Activated CD4-positive, alpha-beta T cell treated with anti-CD3 and anti-CD28 coated beads for 24 hours (primary cell): ENCODE measurements around the gene SHC1.

Experiments used
- DNase-seq, 2 donors: peaks; one replicate each; pipeline ENCODE4 v3.0.0-alpha.2; 2020; ENCODE audit warnings: low read depth in 2 of 2

SHC1 gene, protein sequence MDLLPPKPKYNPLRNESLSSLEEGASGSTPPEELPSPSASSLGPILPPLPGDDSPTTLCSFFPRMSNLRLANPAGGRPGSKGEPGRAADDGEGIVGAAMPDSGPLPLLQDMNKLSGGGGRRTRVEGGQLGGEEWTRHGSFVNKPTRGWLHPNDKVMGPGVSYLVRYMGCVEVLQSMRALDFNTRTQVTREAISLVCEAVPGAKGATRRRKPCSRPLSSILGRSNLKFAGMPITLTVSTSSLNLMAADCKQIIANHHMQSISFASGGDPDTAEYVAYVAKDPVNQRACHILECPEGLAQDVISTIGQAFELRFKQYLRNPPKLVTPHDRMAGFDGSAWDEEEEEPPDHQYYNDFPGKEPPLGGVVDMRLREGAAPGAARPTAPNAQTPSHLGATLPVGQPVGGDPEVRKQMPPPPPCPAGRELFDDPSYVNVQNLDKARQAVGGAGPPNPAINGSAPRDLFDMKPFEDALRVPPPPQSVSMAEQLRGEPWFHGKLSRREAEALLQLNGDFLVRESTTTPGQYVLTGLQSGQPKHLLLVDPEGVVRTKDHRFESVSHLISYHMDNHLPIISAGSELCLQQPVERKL

DNA sequence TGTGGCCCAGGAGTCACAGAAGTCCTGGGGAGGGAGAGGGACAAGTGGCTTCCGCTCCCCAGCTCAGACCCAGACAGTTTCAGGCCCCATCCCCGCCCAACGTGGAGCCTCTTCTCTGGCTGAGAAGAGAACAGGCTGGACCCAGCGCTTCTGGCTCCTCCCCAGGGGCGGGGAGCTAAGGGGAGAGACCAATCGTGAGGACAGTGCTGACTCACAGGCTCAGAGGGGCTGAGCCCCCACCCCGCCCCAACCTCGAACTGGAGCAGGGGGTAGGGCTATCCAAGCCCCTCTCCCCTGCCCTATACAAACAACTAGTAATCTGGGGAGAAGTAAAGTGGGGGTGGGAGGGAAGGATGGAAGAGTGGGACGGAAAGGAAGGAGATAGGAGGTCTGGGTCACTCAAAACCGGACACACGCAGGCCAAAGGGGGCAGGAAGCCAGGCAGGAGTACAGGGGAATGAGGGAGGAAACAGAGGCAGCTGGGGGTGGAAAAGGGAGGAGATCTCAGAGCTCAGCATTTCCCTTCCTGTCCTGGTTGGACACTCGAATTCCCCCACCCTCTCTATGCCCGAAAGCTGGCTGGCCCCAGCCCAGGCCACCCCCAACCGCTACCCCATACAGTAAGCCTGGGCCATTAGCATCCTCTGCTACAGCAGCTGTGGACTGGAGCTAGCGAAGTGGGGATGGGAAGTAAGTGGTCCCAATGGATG, at the start of gene SHC1:
Gene SHC1, minus strand, starts transcription at position 117 of the 710 bp plus-strand sequence. CDS start 221 bp downstream, outside the sequence.
- peak in 1 of 2 donors; percentile 38 for DNase-seq

- DNase-seq, result no peak
Observed at GRCh38 chr1:155019377-155020245, 49.1 kb upstream of the SHC1 start.

- no peak for DNase-seq
Observed at GRCh38 chr1:155018617-155019348, 48.2 kb upstream of the SHC1 start.

DNA sequence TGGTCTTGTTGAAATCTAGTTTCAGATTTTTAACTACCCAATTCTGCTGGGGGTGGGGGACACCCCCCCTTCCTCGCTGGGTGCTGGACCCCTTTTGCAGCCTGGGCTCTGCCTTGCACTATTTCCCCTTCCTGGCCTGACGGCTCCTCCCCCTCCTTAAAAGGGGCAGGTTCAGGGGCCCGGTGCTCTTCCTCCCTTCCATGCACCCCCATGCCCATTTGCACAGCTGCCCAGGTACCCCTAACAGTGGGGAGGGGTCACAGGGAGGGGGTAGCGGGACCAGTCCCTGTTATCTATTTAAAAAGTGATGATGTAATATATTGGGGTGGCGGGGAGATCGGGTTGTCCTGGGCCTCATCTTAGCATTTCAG, 47.4 kb upstream of the SHC1 start:
- DNase-seq, result no peak

- peak; percentile 87 to 90 for DNase-seq
Observed at GRCh38 chr1:155017041-155017945, 46.7 kb upstream of the SHC1 start.

DNA sequence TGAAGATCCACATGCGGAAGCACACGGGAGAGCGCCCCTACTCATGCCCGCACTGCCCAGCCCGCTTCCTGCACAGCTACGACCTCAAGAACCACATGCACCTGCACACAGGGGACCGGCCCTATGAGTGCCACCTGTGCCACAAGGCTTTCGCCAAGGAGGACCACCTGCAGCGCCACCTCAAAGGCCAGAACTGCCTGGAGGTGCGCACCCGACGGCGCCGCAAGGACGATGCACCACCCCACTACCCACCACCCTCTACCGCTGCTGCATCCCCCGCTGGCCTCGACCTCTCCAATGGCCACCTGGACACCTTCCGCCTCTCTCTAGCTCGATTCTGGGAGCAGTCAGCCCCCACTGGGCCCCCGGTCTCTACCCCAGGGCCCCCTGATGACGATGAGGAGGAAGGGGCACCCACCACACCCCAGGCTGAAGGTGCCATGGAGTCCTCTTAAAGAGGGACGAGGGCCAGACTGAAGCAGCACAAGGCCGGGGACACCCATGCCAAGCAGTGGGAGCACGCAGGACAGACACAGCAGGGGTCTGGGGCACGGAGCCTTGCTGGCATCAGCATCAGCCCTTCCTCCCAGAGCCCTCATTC, 45.8 kb upstream of the SHC1 start:
- DNase-seq, result no peak

GRCh38 chr1:155015527-155016230, 45.1 kb upstream of the SHC1 start:
- no peak for DNase-seq

DNA sequence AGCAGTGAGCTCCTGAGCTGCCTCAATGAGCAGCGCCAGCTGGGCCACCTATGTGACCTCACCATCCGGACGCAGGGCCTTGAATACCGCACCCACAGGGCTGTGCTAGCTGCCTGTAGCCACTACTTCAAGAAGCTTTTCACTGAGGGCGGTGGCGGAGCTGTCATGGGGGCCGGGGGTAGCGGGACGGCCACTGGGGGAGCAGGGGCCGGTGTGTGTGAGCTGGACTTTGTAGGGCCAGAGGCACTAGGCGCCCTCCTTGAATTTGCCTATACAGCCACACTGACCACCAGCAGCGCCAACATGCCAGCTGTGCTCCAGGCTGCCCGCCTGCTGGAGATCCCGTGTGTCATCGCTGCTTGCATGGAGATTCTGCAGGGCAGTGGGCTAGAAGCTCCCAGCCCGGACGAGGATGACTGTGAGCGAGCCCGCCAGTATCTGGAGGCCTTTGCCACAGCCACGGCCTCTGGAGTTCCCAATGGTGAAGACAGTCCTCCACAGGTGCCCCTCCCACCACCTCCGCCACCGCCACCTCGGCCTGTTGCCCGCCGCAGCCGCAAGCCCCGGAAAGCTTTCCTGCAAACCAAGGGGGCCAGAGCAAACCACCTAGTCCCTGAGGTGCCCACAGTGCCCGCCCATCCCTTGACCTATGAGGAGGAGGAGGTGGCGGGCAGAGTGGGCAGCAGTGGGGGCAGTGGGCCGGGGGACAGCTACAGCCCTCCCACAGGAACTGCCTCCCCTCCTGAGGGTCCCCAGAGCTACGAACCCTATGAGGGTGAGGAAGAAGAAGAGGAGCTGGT, 44.4 kb upstream of the SHC1 start:
- DNase-seq, result no peak

DNA sequence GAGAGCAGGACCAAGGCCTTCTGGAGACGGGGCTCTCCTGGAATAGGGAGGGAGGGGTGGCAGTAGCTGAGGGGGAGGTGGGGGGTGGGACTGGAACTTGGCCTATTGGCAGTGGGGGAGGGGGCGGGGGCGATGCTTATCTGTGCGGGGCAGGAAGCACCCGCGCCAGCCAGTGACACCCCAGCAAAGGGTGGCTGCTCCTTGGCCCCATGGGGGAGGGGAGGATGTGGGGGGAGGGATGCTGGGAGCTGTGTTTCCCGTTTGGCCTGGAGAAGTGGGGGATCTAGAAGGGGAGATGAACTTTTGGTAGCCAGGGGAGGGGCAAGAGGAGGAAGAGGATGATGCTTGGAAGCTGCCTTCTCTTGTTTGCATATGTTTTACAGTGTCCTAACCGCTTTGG, 43.1 kb upstream of the SHC1 start:
- DNase-seq, result no peak

GRCh38 chr1:155012776-155013602, 42.4 kb upstream of the SHC1 start:
- no peak for DNase-seq

DNA sequence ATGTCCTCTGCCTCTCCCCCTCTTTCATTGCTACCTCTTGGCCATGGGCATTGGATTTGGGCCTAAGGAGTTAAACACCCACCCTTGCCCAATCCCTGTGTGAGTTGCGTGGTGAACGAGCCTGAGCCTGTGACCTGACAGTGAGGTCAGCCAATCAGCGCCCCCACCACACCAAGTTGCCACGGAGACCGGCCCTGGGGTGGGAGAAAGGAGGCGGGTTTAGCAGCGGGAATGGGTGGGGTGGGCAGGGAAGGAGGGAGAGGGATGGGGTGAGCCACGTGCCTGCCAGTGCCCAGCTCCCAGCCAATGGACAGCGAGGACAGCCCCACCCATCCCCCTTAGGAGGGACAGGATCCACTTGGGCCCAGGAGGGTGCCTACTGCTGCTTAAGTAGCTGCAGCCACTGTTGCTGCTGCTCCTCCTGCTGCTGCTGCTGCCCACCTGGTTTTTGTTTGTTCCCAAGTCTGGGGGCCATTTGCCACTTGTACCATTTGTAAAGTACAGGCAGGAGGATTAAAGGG, 41.5 kb upstream of the SHC1 start:
- no peak for DNase-seq

DNA sequence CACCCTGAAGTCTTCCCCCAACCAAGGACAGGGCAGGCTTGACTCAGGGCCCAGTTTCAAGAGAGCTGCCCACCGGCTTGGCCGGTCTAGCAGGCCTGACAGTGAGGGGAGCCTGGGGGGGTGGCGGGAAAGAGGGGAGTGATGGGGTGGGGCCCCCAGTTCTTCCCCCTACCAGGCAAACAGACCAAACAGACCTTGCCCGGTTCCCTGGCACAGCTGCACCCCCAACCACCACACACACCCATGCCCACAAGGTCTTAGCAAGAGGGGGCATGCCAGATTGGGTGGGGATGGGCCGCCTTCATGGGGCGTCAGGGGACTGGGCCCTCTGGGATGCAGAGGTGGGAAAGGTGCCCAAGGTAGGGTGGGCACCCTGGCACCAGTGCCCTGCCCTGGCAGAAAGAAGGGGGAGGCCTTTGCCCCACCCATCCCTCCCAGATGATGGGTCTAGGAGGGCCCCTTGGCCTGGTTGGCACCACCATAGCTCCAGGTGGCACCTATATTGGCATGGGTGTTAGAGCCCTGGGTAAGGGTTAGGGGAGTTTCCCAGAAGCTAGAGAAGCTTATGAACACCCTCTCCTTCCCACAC, 41.0 kb upstream of the SHC1 start:
- no peak for DNase-seq

DNA sequence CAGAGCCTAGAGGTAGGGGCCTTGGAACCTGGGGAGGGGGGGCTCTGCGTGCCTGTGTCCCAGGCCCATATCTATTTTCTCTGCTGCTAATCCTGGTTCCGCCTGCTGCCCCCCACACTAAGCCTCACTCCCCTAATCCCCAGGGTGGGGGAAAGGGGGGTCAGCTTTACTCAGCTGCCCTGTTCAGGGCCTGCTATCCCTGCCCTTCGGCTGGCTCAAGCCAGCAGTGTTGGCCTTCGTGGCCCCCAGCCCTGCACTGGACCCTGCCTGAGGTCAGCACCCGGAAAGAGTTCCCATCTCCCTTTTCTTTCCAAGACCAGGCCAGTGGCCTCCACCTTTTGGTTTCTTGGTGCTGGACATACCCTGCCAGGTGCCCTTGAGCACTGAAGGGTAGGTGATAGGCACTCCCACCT, 40.5 kb upstream of the SHC1 start:
- no peak for DNase-seq

DNA sequence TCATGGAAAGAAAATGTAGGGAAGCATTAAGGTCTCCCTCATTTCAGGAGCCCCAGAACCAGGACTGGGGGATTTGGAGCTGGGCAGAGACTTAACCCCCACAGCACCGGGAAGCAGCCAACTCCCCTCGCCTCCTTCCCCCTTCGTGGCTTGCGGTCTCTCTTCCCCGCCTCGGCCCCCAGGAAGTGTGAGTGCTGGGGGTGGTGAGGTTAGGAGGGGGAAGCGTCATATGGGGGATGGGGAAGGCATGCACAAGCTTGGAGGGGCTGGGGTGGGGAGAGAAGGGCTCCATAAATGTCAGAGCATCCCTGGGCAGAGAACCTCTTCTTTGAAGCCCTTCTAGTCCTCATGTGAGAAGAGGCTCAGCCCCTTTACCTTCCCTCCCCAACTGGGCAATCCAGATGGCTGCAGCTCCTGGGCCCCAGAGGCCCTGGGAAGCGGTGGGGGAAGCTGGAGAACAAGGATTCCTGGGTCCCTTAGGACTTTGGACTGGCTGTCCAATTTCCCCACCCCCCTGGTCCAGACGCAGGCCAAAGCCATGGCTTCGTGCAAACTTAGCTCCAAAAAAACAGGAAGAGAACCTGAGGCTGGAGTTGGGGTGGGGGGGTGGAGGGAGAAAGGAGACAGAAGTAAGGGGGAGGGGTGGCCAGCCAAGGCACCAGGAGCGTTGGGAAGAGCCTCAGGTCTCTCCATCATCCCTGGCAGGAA, 39.8 kb upstream of the SHC1 start:
- no peak for DNase-seq

- no peak for DNase-seq
Observed at GRCh38 chr1:155009742-155010141, 39.2 kb upstream of the SHC1 start.

- DNase-seq, result no peak
Observed at GRCh38 chr1:155009221-155009711, 38.7 kb upstream of the SHC1 start.
